CD4-positive, alpha-beta T cell (primary cell): ENCODE data around the gene ZC3HAV1. TPM values are rescaled to one million over a fixed set of nuclear protein-coding genes. Genes with fewer than 3 reads are reported as not detected.

Experiments
- ATAC-seq: fragments of 200-7000 bp; cut with Tn5 transposase; one replicate; pipeline ENCODE4 v1.10.0; 2022; ENCODE audit warnings: mild to moderate bottlenecking; ENCODE audit not compliant: poor library complexity
- CTCF ChIA-PET: fragments of 350-600 bp; sonication (Branson Sonifier 250); formaldehyde crosslinking; loops from one replicate; lab custom pipeline; 2021; ENCODE audit warnings: antibody characterized with exemption, inconsistent platforms; lab: Charles Lee
- POLR2A ChIA-PET: fragments of 350-600 bp; sonication (Branson Sonifier 250); formaldehyde crosslinking; loops from one replicate; lab custom pipeline; 2021; ENCODE audit warnings: antibody characterized with exemption, inconsistent platforms; lab: Charles Lee
- DNase-seq, 14 experiments: peaks; one replicate each; pipeline ENCODE4 v3.0.0-alpha.2; 2013 to 2020; ENCODE audit warnings: mixed read lengths in 2 of 14
- H3K27ac ChIP-seq, 2 donors: one replicate each; pipeline versions ENCODE4 v1.5.1 to v1.7.0; 2013; ENCODE audit warnings: low read length in 2 of 2, low read depth in 1 of 2, mild to moderate bottlenecking in 1 of 2
- H3K27me3 ChIP-seq, 2 experiments: 1 replicate in 1 of 2; 2 replicates in 1 of 2; pipeline versions ENCODE4 v1.6.1 to v1.7.0; 2013; ENCODE audit warnings: low read length in 2 of 2, control low read depth in 1 of 2, mild to moderate bottlenecking in 1 of 2, moderate library complexity in 1 of 2; ENCODE audit not compliant: insufficient read depth in 2 of 2, control insufficient read depth in 1 of 2
- H3K36me3 ChIP-seq: one replicate; pipeline ENCODE4 v1.6.1; 2013; ENCODE audit warnings: low read length, control low read depth; ENCODE audit not compliant: insufficient read depth
- H3K4me1 ChIP-seq: one replicate; pipeline ENCODE4 v1.6.1; 2013; ENCODE audit warnings: low read length, control low read depth; ENCODE audit not compliant: insufficient read depth
- H3K4me3 ChIP-seq: one replicate; pipeline ENCODE4 v1.5.1; 2013; ENCODE audit warnings: mild to moderate bottlenecking, low read length, moderate library complexity
- H3K9me3 ChIP-seq, 2 experiments: 1 replicate in 1 of 2; 2 replicates in 1 of 2; pipeline versions ENCODE4 v1.6.1 to v1.7.0; 2013; ENCODE audit warnings: low read length in 2 of 2, mild to moderate bottlenecking in 2 of 2, control low read depth in 1 of 2, moderate library complexity in 1 of 2; ENCODE audit not compliant: control insufficient read depth in 1 of 2, insufficient read depth in 1 of 2
- H3K27ac Mint-ChIP-seq: one replicate; pipeline ENCODE4 v1.8.0; 2020; ENCODE audit warnings: mixed read lengths
- H3K27me3 Mint-ChIP-seq: one replicate; pipeline ENCODE4 v1.8.0; 2021; ENCODE audit warnings: mixed read lengths
- H3K36me3 Mint-ChIP-seq: one replicate; pipeline ENCODE4 v1.8.0; 2021; ENCODE audit warnings: low read depth, mixed read lengths
- H3K4me1 Mint-ChIP-seq: one replicate; pipeline ENCODE4 v1.8.0; 2021; ENCODE audit warnings: low read depth, mixed read lengths
- H3K4me3 Mint-ChIP-seq: one replicate; pipeline ENCODE4 v1.8.0; 2020; ENCODE audit warnings: mild to moderate bottlenecking, mixed read lengths
- H3K9me3 Mint-ChIP-seq: one replicate; pipeline ENCODE4 v1.8.0; 2020; ENCODE audit warnings: mixed read lengths
- intact Hi-C, 2 experiments: fragments of 100-400 bp; cut with DNase I in 1 of 2; cut with micrococcal nuclease in 1 of 2; formaldehyde crosslinking; loops; one replicate each; pipeline versions ENCODE4 v1.15.1 to v1.9.0; 2023 to 2025; cut with DNase I, micrococcal nuclease
- total RNA-seq, 174 experiments: library from RNA in 2 of 174; stranded (reverse) in 2 of 174; gene quantifications; one replicate each; pipeline ENCODE4 v1.2.3 and lab custom pipeline; 2021 to 2026
- TF ChIP-seq, protein P1 (sequence below): fragments of 200-600 bp; IDR thresholded peaks from one replicate; pipeline ENCODE4 v1.8.0; 2022; ENCODE audit warnings: antibody characterized with exemption, mild to moderate bottlenecking

ZC3HAV1 gene
- total RNA-seq, 2 experiments from 2014 or later, result 169 to 178 TPM

DNA sequence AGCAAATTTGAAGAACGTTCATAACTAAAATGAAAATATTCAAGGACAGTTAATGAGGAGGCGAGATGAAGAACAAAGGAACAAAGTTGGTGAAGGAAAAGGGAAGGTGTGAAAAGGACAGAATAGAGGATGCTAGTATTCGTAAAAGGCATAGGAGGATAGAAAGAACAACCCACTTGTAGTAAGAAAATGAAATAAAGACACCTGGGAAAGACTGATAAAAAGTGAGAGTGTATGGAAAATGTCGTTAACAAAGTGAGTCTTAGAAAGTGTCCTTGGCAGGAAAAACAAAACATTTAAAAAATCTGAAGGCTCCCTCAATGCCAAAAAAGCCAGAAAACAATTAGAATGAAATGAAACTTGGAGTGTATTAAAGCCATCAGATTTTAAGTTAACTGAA lies 29.6 kb upstream of the ZC3HAV1 start:
- POLR2A ChIA-PET, result no interaction called here

GRCh38 chr7:139133335-139134139 lies 24.0 kb upstream of the ZC3HAV1 start:
- Histone ChIP-seq H3K36me3 (no peaks in the 10 kb centered on the region), H3K9me3 (no peaks in the 10 kb centered on the region), H3K27me3 (no peaks in the 10 kb centered on the region), H3K4me1 (peaks cover 18% of the 10 kb centered on the region), H3K4me3 (peak overlapping the region; percentile 68), H3K27ac (peak overlapping the region; percentile 35 to 65)
- H3K36me3 Mint-ChIP-seq, result no peaks in the 10 kb centered on the region
- DNase-seq (peak; percentile 81 to 94 (median 86)), ATAC-seq (peak; percentile 98)
- ChIA-PET POLR2A (interaction anchor here (0.6 to 3.4 kb wide), 13 partner anchors 12 to 247 kb away, joined by 3 to 23 read pairs (median 6); partner anchors contain the start of genes LUC7L2 and UBN2), CTCF (interaction anchor here (0.5 to 2.2 kb wide), 4 partner anchors 23 to 1249 kb away, joined by 3 to 8 read pairs (median 4); no protein-coding TSS in a partner anchor)
- peak overlapping the region; percentile 89 for H3K4me3 Mint-ChIP-seq
- TF ChIP-seq, protein P1, sequence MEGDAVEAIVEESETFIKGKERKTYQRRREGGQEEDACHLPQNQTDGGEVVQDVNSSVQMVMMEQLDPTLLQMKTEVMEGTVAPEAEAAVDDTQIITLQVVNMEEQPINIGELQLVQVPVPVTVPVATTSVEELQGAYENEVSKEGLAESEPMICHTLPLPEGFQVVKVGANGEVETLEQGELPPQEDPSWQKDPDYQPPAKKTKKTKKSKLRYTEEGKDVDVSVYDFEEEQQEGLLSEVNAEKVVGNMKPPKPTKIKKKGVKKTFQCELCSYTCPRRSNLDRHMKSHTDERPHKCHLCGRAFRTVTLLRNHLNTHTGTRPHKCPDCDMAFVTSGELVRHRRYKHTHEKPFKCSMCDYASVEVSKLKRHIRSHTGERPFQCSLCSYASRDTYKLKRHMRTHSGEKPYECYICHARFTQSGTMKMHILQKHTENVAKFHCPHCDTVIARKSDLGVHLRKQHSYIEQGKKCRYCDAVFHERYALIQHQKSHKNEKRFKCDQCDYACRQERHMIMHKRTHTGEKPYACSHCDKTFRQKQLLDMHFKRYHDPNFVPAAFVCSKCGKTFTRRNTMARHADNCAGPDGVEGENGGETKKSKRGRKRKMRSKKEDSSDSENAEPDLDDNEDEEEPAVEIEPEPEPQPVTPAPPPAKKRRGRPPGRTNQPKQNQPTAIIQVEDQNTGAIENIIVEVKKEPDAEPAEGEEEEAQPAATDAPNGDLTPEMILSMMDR, result no peak
- no peaks in the 10 kb centered on the region for H3K27me3 Mint-ChIP-seq
- H3K4me1 Mint-ChIP-seq, result peaks cover 14% of the 10 kb centered on the region
- H3K27ac Mint-ChIP-seq, result peak overlapping the region; percentile 83
- intact Hi-C loops, result loop anchor here (1.0 to 10.0 kb wide), 6 partner anchors 23 to 379 kb away; partner anchors contain the start of genes FMC1 (in 1 of the 2), UBN2 (in 1 of the 2) and ZC3HAV1 (in 1 of the 2)
- no peaks in the 10 kb centered on the region for H3K9me3 Mint-ChIP-seq

More for the DNA sequence above, 29.6 kb upstream of the ZC3HAV1 start:
- no peaks in the 10 kb centered on the region for H3K36me3 Mint-ChIP-seq
- no peak overlapping the region for H3K27ac Mint-ChIP-seq
- intact Hi-C loops, result loop anchor here in 1 of 2 experiments (10.0 kb wide), 2 partner anchors 206 to 384 kb away; partner anchors contain the start of gene FMC1
- Histone ChIP-seq H3K27me3 (no peaks in the 10 kb centered on the region), H3K4me1 (peaks cover 5% of the 10 kb centered on the region), H3K27ac (no peak overlapping the region), H3K36me3 (no peaks in the 10 kb centered on the region), H3K4me3 (no peak overlapping the region), H3K9me3 (no peaks in the 10 kb centered on the region)
- TF ChIP-seq, protein P1, result no peak
- H3K27me3 Mint-ChIP-seq, result no peaks in the 10 kb centered on the region
- no peak for ATAC-seq
- no peak for DNase-seq
- H3K4me3 Mint-ChIP-seq, result no peak overlapping the region
- no peaks in the 10 kb centered on the region for H3K9me3 Mint-ChIP-seq
- no peaks in the 10 kb centered on the region for H3K4me1 Mint-ChIP-seq
- CTCF ChIA-PET, result no interaction called here

DNA sequence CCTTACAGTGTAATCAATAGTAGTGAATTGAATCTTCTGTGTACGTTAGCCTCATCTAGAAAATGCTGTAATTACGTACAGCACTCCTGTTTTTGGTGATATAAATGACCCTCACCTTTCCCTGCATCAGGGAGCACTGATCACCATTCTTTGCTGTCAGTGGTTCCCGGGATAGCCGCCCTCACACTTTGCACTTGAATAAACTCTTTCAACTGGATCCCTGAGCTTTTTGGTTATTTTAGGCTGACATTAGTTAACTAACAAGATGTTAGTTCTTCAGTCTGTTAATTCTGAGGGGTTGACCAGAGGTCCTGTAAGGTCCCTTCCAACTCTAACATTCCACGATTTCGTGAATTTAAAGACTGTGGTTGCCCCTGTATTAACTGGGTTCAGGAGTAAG lies 23.4 kb upstream of the ZC3HAV1 start:
- peak overlapping the region; percentile 89 for H3K4me3 Mint-ChIP-seq
- ATAC-seq (no peak), DNase-seq (no peak)
- POLR2A ChIA-PET, result interaction anchor here (0.6 to 3.4 kb wide), 11 partner anchors 12 to 246 kb away, joined by 3 to 23 read pairs (median 6); partner anchors contain the start of gene LUC7L2
- CTCF ChIA-PET, result interaction anchor here (2.1 to 2.2 kb wide), 2 partner anchors 23 to 58 kb away, joined by 4 to 8 read pairs; no protein-coding TSS in a partner anchor
- no peaks in the 10 kb centered on the region for H3K9me3 Mint-ChIP-seq
- peak overlapping the region; percentile 83 for H3K27ac Mint-ChIP-seq
- no peaks in the 10 kb centered on the region for H3K36me3 Mint-ChIP-seq
- H3K27ac ChIP-seq, result peak overlapping the region in 1 of 2 donors; percentile 19
- no peaks in the 10 kb centered on the region for H3K9me3 ChIP-seq
- H3K27me3 ChIP-seq, result no peaks in the 10 kb centered on the region
- peak overlapping the region; percentile 68 for H3K4me3 ChIP-seq
- no peaks in the 10 kb centered on the region for H3K27me3 Mint-ChIP-seq
- no peaks in the 10 kb centered on the region for H3K36me3 ChIP-seq
- intact Hi-C loops, result loop anchor here (1.0 to 10.0 kb wide), 5 partner anchors 22 to 378 kb away; partner anchors contain the start of genes FMC1 (in 1 of the 2) and ZC3HAV1 (in 1 of the 2)
- peaks cover 15% of the 10 kb centered on the region for H3K4me1 Mint-ChIP-seq
- TF ChIP-seq, protein P1, result no peak
- H3K4me1 ChIP-seq, result peaks cover 18% of the 10 kb centered on the region
